ENCODE results near the gene SUSD6.
"Not testable (repeated sequence)": the region's sequence is repeated elsewhere in the genome, so short reads cannot be mapped to it uniquely, and the experiment has no call there.

The SUSD6 gene

DNA sequence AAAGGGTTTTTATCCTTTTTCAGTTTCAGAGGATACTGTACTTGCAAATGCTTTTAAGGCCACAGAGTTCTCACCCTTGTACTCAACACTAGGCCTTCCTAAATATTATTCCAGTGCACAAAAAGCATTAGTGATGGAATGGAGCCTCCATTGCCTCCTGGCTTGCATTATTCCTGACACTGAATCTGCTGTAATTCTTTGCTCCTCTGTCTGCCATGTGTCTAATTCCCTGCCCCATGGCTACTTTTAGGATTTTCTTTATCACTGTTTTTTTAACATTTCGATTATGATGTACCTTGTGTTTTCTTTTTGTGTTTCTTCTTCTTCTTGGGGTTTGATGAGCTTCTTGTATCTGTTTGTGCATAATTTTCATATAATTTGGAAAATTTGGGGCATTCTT is 29.5 kb downstream of the SUSD6 start:
- Mint-ChIP-seq H3K4me3 (no peak overlapping the region), H3K27me3 (ENCODE audit: low read depth) (no peaks in the 10 kb centered on the region), H3K27ac (no peak overlapping the region), H3K4me1 (peaks cover 53% of the 10 kb centered on the region), H3K36me3 (ENCODE audit: low read depth) (peaks cover 40% of the 10 kb centered on the region), H3K9me3 (peaks cover 20% of the 10 kb centered on the region)
- TF ChIP-seq, protein P1, sequence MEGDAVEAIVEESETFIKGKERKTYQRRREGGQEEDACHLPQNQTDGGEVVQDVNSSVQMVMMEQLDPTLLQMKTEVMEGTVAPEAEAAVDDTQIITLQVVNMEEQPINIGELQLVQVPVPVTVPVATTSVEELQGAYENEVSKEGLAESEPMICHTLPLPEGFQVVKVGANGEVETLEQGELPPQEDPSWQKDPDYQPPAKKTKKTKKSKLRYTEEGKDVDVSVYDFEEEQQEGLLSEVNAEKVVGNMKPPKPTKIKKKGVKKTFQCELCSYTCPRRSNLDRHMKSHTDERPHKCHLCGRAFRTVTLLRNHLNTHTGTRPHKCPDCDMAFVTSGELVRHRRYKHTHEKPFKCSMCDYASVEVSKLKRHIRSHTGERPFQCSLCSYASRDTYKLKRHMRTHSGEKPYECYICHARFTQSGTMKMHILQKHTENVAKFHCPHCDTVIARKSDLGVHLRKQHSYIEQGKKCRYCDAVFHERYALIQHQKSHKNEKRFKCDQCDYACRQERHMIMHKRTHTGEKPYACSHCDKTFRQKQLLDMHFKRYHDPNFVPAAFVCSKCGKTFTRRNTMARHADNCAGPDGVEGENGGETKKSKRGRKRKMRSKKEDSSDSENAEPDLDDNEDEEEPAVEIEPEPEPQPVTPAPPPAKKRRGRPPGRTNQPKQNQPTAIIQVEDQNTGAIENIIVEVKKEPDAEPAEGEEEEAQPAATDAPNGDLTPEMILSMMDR (IDR thresholded peaks at IDR 0.05; ENCODE audit: unreplicated experiment in 3 of 3): no peak

DNA sequence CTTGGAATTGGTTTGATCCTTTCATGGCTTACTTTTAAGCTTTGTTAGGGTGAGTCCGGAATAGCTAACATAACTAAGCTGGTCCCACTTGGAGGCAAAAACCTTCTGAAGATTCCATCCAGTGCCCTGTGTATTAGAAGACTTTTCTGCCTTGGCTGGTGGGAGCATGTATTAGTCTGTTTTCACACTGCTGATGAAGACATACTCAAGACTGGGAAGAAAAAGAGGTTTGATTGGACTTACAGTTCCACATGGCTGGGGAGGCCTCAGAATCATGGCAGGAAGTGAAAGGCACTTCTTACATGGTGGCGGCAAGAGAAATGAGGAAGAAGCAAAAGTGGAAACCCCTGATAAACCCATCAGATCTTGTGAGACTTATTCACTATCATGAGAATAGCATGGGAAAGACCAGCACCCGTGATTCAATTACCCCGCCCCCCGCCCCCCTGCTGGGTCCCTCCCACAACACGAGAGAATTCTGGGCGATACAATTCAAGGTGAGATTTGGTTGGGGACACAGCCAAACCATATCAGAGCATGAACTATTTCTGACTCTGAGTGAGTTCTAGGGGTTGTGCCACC is 30.9 kb downstream of the SUSD6 start:
- peaks cover 20% of the 10 kb centered on the region for H3K9me3 Mint-ChIP-seq
- peaks cover 43% of the 10 kb centered on the region for H3K36me3 Mint-ChIP-seq (ENCODE audit: low read depth)
- not testable (repeated sequence) for H3K27ac Mint-ChIP-seq; H3K4me3 Mint-ChIP-seq; H3K27me3 Mint-ChIP-seq (ENCODE audit: low read depth)
- peaks cover 48% of the 10 kb centered on the region for H3K4me1 Mint-ChIP-seq

DNA sequence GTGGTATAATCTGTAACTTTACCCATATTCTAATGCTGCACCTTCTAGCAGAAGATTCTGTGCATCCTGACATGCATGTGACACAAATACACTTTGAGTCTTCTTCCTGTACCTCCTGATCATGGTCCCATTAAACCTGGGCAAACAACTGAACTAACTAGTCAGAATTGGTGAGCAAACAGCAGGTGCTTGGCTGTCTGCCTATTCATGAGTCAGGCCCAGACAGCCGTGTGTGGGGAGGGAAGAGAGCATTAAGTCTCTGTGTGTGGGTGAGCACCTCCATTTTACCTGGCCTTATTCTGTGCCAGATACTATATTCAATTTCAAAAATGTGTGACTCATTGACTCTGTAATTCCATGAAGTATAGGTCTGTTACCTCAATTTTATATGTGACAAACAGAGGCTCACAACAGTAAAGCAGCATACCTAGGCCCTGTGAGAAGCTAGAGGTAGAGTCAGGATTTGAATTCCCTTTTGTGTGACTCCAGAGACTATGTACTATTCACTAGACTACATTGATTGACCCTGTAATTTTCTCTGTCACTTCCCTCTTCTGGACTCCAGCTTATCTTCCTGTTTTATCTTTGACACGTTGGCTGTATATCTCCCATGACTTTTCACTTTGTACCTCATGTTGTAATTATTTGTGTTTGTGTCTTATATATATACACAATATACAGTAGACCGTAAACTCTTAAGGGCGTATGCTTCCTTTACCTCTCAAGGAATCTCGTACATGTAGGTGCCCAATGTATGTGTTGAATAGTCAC is 32.2 kb downstream of the SUSD6 start:
- Mint-ChIP-seq H3K36me3 (ENCODE audit: low read depth) (peaks cover 43% of the 10 kb centered on the region), H3K27ac (peak overlapping the region; percentile 8 to 31 (median 26)), H3K27me3 (ENCODE audit: low read depth) (no peaks in the 10 kb centered on the region), H3K9me3 (peaks cover 20% of the 10 kb centered on the region), H3K4me3 (no peak overlapping the region), H3K4me1 (peaks cover 44% of the 10 kb centered on the region)
- TF ChIP-seq, protein P1 (IDR thresholded peaks at IDR 0.05; ENCODE audit: unreplicated experiment in 3 of 3): no peak

DNA sequence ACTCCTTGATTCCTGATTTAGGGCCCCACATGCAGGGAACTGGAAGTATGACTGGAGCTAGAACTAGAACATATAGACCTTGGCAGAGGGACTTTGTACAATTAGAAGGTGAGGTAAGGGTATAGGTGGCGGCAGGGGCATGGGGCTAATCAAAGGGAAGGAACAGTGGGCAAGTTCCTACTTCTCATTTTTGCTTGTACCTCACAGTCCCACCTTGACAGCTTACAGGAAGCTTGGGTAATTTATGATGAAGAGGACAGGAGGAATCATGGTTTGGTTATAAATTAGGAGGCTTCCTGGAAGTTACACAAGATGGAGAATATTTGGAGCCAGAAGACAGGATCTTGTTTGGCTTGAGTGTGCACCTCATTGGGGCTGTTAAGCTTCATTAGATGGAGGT is 33.4 kb downstream of the SUSD6 start:
- no peak overlapping the region for H3K4me3 Mint-ChIP-seq
- H3K27me3 Mint-ChIP-seq (ENCODE audit: low read depth): no peaks in the 10 kb centered on the region
- H3K9me3 Mint-ChIP-seq: peaks cover 20% of the 10 kb centered on the region
- TF ChIP-seq, protein P1 (IDR thresholded peaks at IDR 0.05; ENCODE audit: unreplicated experiment in 3 of 3): no peak
- peaks cover 56% of the 10 kb centered on the region for H3K4me1 Mint-ChIP-seq
- peaks cover 43% of the 10 kb centered on the region for H3K36me3 Mint-ChIP-seq (ENCODE audit: low read depth)
- peak overlapping the region; percentile 14 to 77 (median 31) for H3K27ac Mint-ChIP-seq

DNA sequence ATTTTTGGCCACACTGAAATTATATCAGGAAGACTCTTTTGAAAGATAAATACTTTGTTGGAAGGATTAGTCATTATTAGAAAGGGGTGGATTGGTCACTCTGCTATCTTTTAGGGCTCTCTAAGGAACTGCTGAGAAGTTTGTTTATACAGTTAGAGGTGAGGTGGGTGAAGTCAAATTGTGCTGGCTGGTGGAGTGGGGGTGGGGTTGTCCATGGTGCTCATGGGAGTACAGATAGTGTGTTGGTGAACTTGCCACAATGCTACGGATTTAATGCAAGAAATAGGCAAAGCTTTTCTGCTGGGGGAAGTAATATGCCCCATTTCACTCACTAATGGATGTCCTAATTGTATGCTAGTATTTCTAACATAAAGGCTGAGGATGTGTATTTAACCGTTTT is 35.8 kb downstream of the SUSD6 start:
- TF ChIP-seq, protein P1 (IDR thresholded peaks at IDR 0.05; ENCODE audit: unreplicated experiment in 3 of 3): no peak
- Mint-ChIP-seq H3K4me3 (no peak overlapping the region), H3K27me3 (ENCODE audit: low read depth) (no peaks in the 10 kb centered on the region), H3K36me3 (ENCODE audit: low read depth) (peaks cover 30% of the 10 kb centered on the region), H3K9me3 (peaks cover 8% of the 10 kb centered on the region), H3K4me1 (peaks cover 75% of the 10 kb centered on the region), H3K27ac (peak overlapping the region; percentile 44 to 70 (median 46))

DNA sequence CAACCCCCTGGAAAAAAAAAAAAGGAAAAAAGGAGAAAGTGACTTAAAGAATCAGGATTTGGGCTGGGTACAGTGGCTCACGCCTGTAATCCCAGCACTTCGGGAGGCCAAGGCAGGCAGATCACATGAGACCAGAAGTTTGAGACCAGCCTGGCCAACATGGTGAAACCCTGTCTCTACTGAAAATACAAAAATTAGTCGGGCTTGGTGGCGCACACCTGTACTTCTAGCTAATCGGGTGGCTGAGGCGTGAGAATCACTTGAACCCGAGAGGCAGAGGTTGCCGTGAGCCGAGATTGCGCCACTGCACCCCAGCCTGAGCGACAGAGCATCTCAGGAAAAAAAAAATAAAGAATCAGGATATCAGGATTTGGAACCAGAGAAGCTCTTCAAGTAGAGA is 36.2 kb downstream of the SUSD6 start:
- H3K27me3 Mint-ChIP-seq (ENCODE audit: low read depth); H3K9me3 Mint-ChIP-seq; H3K4me3 Mint-ChIP-seq: not testable (repeated sequence)
- H3K4me1 Mint-ChIP-seq: peaks cover 73% of the 10 kb centered on the region
- peak overlapping the region; percentile 44 to 82 (median 70) for H3K27ac Mint-ChIP-seq
- peaks cover 25% of the 10 kb centered on the region for H3K36me3 Mint-ChIP-seq (ENCODE audit: low read depth)

Measured in nephron (organoid).